IMR-90 (cell line): ENCODE measurements around the gene COLEC12. TPM values are rescaled to one million over a fixed set of nuclear protein-coding genes. Genes with fewer than 3 reads are reported as not detected.

Experiments used
- ATAC-seq: fragments of 200-7000 bp; cut with Tn5 transposase; 2 replicates; pipeline ENCODE4 v1.9.1; 2020; ENCODE audit warnings: low read depth, mild to moderate bottlenecking, moderate library complexity
- BruUV-seq: library from RNA; stranded (reverse); fragments of 400-500 nt; replicated peaks from 2 replicates; lab custom pipeline; 2021; lab: Mats Ljungman, UMichigan
- CTCF ChIA-PET: fragments of 300-600 bp; formaldehyde crosslinking; extraction: SDS; loops from one replicate; lab custom pipeline; 2021; ENCODE audit warnings: antibody characterized with exemption; lab: Yijun Ruan, JAX
- POLR2A ChIA-PET: fragments of 300-600 bp; sonication (Branson Sonifier 250); formaldehyde crosslinking; loops from one replicate; lab custom pipeline; 2022; ENCODE audit warnings: antibody characterized with exemption; ENCODE audit not compliant: unreplicated experiment; lab: Charles Lee
- DNase-seq: peaks from one replicate; pipeline ENCODE4 v3.0.0; 2013
- H2AFZ ChIP-seq: replicated peaks from 2 replicates; pipeline ENCODE3; 2013; ENCODE audit warnings: low read length, mild to moderate bottlenecking; ENCODE audit not compliant: poor library complexity
- H2AK5ac ChIP-seq: 2 replicates; pipeline ENCODE4 v1.6.1; 2013; ENCODE audit warnings: low read depth, low read length, inconsistent platforms
- H2AK9ac ChIP-seq: replicated peaks from 2 replicates; pipeline ENCODE3; 2013; ENCODE audit warnings: mild to moderate bottlenecking, low read depth, low read length, moderate library complexity; ENCODE audit not compliant: poor library complexity
- H2BK120ac ChIP-seq: 2 replicates; pipeline ENCODE4 v1.6.1; 2013; ENCODE audit warnings: low read depth, low read length, inconsistent platforms
- H2BK15ac ChIP-seq: 3 replicates; pipeline ENCODE4 v1.6.1; 2013; ENCODE audit warnings: low read depth, low read length, inconsistent platforms
- H2BK20ac ChIP-seq: 2 replicates; pipeline ENCODE4 v1.6.1; 2013; ENCODE audit warnings: low read depth, mild to moderate bottlenecking, inconsistent platforms, low read length, moderate library complexity
- H2BK5ac ChIP-seq: 2 replicates; pipeline ENCODE4 v1.6.1; 2013; ENCODE audit warnings: mild to moderate bottlenecking, low read depth, low read length, inconsistent platforms; ENCODE audit not compliant: poor library complexity, severe bottlenecking
- H3K14ac ChIP-seq: replicated peaks from 2 replicates; pipeline ENCODE4 v1.6.1; 2013; ENCODE audit warnings: low read depth, low read length, inconsistent platforms
- H3K18ac ChIP-seq: 2 replicates; pipeline ENCODE4 v1.6.1; 2013; ENCODE audit warnings: low read depth, low read length, control low read depth
- H3K23ac ChIP-seq: 2 replicates; pipeline ENCODE4 v1.6.1; 2013; ENCODE audit warnings: low read depth, low read length, inconsistent platforms
- H3K27ac ChIP-seq: 2 replicates; pipeline ENCODE4 v1.5.1; 2013; ENCODE audit warnings: mild to moderate bottlenecking, control low read depth, low read length; ENCODE audit not compliant: insufficient read depth
- H3K27me3 ChIP-seq: 2 replicates; pipeline ENCODE4 v1.6.1; 2013; ENCODE audit warnings: low read length; ENCODE audit not compliant: control insufficient read depth, insufficient read depth
- H3K36me3 ChIP-seq: 2 replicates; pipeline ENCODE4 v1.6.1; 2013; ENCODE audit warnings: low read length, mixed read lengths; ENCODE audit not compliant: control insufficient read depth, insufficient read depth
- H3K4ac ChIP-seq: 2 replicates; pipeline ENCODE4 v1.6.1; 2013; ENCODE audit warnings: low read depth, low read length, inconsistent platforms
- H3K4me1 ChIP-seq: 2 replicates; pipeline ENCODE4 v1.6.1; 2013; ENCODE audit warnings: low read length, mixed read lengths; ENCODE audit not compliant: control insufficient read depth, insufficient read depth
- H3K4me2 ChIP-seq: 2 replicates; pipeline ENCODE4 v1.6.1; 2013; ENCODE audit warnings: low read depth, mild to moderate bottlenecking, control low read depth, low read length, moderate library complexity
- H3K4me3 ChIP-seq: 2 replicates; pipeline ENCODE4 v1.5.1; 2013; ENCODE audit warnings: low read depth, mild to moderate bottlenecking, control low read depth, low read length, moderate library complexity; ENCODE audit not compliant: insufficient read depth
- H3K56ac ChIP-seq: 2 replicates; pipeline ENCODE4 v1.6.1; 2013; ENCODE audit warnings: low read length, inconsistent platforms; ENCODE audit not compliant: insufficient read depth; ENCODE audit errors: extremely low read depth
- H3K79me1 ChIP-seq, 2 experiments: 2 replicates each; pipeline ENCODE4 v1.6.1; 2013; ENCODE audit warnings: low read length in 2 of 2, inconsistent platforms in 1 of 2, low read depth in 1 of 2
- H3K9ac ChIP-seq: 2 replicates; pipeline ENCODE4 v1.6.1; 2013; ENCODE audit warnings: low read depth, low read length, control low read depth
- H3K9me1 ChIP-seq: 2 replicates; pipeline ENCODE4 v1.6.1; 2013; ENCODE audit warnings: low read length, inconsistent platforms; ENCODE audit not compliant: insufficient read depth
- H3K9me3 ChIP-seq: 2 replicates; pipeline ENCODE4 v1.6.1; 2013; ENCODE audit warnings: low read length; ENCODE audit not compliant: control insufficient read depth, insufficient read depth
- H4K20me1 ChIP-seq: 2 replicates; pipeline ENCODE4 v1.6.1; 2013; ENCODE audit warnings: low read length, inconsistent platforms; ENCODE audit not compliant: insufficient read depth
- H4K5ac ChIP-seq: 2 replicates; pipeline ENCODE4 v1.6.1; 2013; ENCODE audit warnings: mild to moderate bottlenecking, low read depth, low read length, control low read depth
- H4K8ac ChIP-seq, 2 experiments: 2 replicates each; pipeline ENCODE4 v1.6.1; 2013; ENCODE audit warnings: low read depth in 2 of 2, low read length in 2 of 2, control low read depth in 1 of 2, inconsistent platforms in 1 of 2
- H4K91ac ChIP-seq: 2 replicates; pipeline ENCODE4 v1.6.1; 2013; ENCODE audit warnings: low read depth, low read length, inconsistent platforms; ENCODE audit not compliant: insufficient read depth
- CHD1 ChIP-seq: IDR thresholded peaks from 2 replicates; pipeline ENCODE4 v1.6.1; 2012; ENCODE audit warnings: low read depth, low read length, improper control_type of control experiment
- MAFK ChIP-seq: IDR thresholded peaks from 2 replicates; pipeline ENCODE4 v1.6.1; 2012; ENCODE audit warnings: low read depth, low read length, improper control_type of control experiment
- RAD21 ChIP-seq: IDR thresholded peaks from 2 replicates; pipeline ENCODE4 v1.6.1; 2012; ENCODE audit warnings: low read length, improper control_type of control experiment
- USF2 ChIP-seq: fragments of 150-350 bp; IDR thresholded peaks from 2 replicates; pipeline ENCODE4 v1.6.1; 2017; ENCODE audit warnings: mild to moderate bottlenecking, antibody characterized with exemption, low read length, low read depth
- WGBS, 2 experiments: methylation state at CpG; one replicate each; pipeline versions ENCODE4 v1.1.5 to v1.1.7; 2013; ENCODE audit warnings: missing lambda C conversion rate in 2 of 2; ENCODE audit not compliant: insufficient read length in 1 of 2; ENCODE audit errors: extremely low coverage in 2 of 2; 5-methylcytosine and 5-hydroxymethylcytosine counted together
- dilution Hi-C: fragments of 300-500 bp; cut with HindIII; formaldehyde crosslinking; loops from one replicate; pipeline ENCODE4 v1.14.3; 2018; ENCODE audit warnings: low sequenced_read_pairs; ENCODE audit not compliant: unreplicated experiment
- in situ Hi-C: fragments of 300-500 bp; cut with MboI; formaldehyde crosslinking; loops from 3 replicates; pipeline ENCODE4 v1.14.3; 2019; ENCODE audit warnings: low sequenced_read_pairs, inconsistent platforms, mixed read lengths
- intact Hi-C: fragments of 100-400 bp; cut with micrococcal nuclease; formaldehyde crosslinking; loops from 2 replicates; pipeline ENCODE4 v1.10.0; 2022
- polyA plus RNA-seq, 3 experiments: library from polyadenylated mRNA; depleted of rRNA; stranded (reverse); fragments of >200 nt; gene quantifications; 2 replicates each; pipeline ENCODE4 v1.2.3, GENCODE V29; 2012; ENCODE audit warnings: low replicate concordance in 1 of 3
- total RNA-seq: library from RNA; depleted of rRNA; stranded (reverse); fragments of >200 nt; gene quantifications from 2 replicates; pipeline ENCODE4 v1.2.3, GENCODE V29; 2012
- TF ChIP-seq, protein P1 (sequence below): conservative IDR thresholded peaks from 2 replicates; pipeline ENCODE4 v1.5.1; 2012; ENCODE audit warnings: mild to moderate bottlenecking, low read depth, low read length, improper control_type of control experiment

Gene COLEC12
- total and polyA plus RNA-seq, 2 of the 4 experiments (the other 2 are of a cell fraction), result 1.0 to 2.3 TPM

GRCh38 chr18:513826-514530 lies 13.5 kb upstream of the COLEC12 start:
- Histone ChIP-seq H4K8ac (no peak overlapping the region), H3K18ac (no peak overlapping the region), H3K9ac (no peak overlapping the region), H3K4ac (no peak overlapping the region), H3K4me1 (peaks cover 2% of the 10 kb centered on the region; the same call in 1 of the 2 replicates), H2BK15ac (no peak overlapping the region), H3K27ac (no peak overlapping the region), H3K79me1 (no peaks in the 10 kb centered on the region), H3K14ac (no peak overlapping the region), H4K91ac (no peak overlapping the region), H2AK9ac (no peak overlapping the region), H2BK5ac (no peak overlapping the region), H4K20me1 (no peaks in the 10 kb centered on the region), H3K4me3 (no peak overlapping the region), H2BK20ac (no peak overlapping the region), H3K56ac (no peak overlapping the region), H2BK120ac (no peak overlapping the region), H3K27me3 (peaks cover 3% of the 10 kb centered on the region; the same call in 1 of the 2 replicates), H4K5ac (no peak overlapping the region), H3K4me2 (no peak overlapping the region), H3K9me3 (no peaks in the 10 kb centered on the region), H3K23ac (no peak overlapping the region), H2AFZ (no peak overlapping the region), H3K36me3 (no peaks in the 10 kb centered on the region), H3K9me1 (no peaks in the 10 kb centered on the region), H2AK5ac (no peak overlapping the region)
- ChIA-PET POLR2A (no interaction called here), CTCF (no interaction called here)
- intact Hi-C loops (no loop called here), dilution Hi-C loops (no loop called here), in situ Hi-C loops (no loop called here)
- WGBS, 2 experiments, result 98% methylated on average over 16 of the region's 36 CpGs; no CpG with 5 or more reads in 1 of the 2 experiments
- no TSS peak for BruUV-seq
- no peak for ATAC-seq
- DNase-seq, result no peak
- no peak for TF ChIP-seq CHD1
- TF ChIP-seq USF2, result no peak
- TF ChIP-seq MAFK, result no peak
- no peak for TF ChIP-seq RAD21
- TF ChIP-seq, protein P1, sequence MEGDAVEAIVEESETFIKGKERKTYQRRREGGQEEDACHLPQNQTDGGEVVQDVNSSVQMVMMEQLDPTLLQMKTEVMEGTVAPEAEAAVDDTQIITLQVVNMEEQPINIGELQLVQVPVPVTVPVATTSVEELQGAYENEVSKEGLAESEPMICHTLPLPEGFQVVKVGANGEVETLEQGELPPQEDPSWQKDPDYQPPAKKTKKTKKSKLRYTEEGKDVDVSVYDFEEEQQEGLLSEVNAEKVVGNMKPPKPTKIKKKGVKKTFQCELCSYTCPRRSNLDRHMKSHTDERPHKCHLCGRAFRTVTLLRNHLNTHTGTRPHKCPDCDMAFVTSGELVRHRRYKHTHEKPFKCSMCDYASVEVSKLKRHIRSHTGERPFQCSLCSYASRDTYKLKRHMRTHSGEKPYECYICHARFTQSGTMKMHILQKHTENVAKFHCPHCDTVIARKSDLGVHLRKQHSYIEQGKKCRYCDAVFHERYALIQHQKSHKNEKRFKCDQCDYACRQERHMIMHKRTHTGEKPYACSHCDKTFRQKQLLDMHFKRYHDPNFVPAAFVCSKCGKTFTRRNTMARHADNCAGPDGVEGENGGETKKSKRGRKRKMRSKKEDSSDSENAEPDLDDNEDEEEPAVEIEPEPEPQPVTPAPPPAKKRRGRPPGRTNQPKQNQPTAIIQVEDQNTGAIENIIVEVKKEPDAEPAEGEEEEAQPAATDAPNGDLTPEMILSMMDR, result no peak
